Testis (tissue), 3 donors: ENCODE data around the gene LNP1. TPM values are rescaled to one million over a fixed set of nuclear protein-coding genes. Genes with fewer than 3 reads are reported as not detected.

ENCODE experiments used
- DNase-seq: peaks from one replicate; pipeline ENCODE4 v3.0.0-alpha.2; 2019
- H3K27ac ChIP-seq, 2 donors: fragments of 200-600 bp; sonication (generic); one replicate each; pipeline ENCODE4 v1.5.1; 2019
- H3K27me3 ChIP-seq: fragments of 200-600 bp; sonication (generic); one replicate; pipeline ENCODE4 v1.5.1; 2019
- H3K36me3 ChIP-seq: fragments of 200-600 bp; sonication (generic); one replicate; pipeline ENCODE4 v1.5.1; 2017; ENCODE audit warnings: low read depth; ENCODE audit errors: missing control alignments
- H3K4me1 ChIP-seq: fragments of 200-600 bp; sonication (generic); one replicate; pipeline ENCODE4 v1.5.1; 2019
- H3K4me3 ChIP-seq, 2 donors: fragments of 200-600 bp; sonication (generic); one replicate each; pipeline ENCODE4 v1.5.1; 2017 to 2019
- H3K9me3 ChIP-seq: fragments of 200-600 bp; sonication (generic); one replicate; pipeline ENCODE4 v1.5.1; 2017
- POLR2A ChIP-seq: fragments of 450-650 bp; IDR thresholded peaks from one replicate; pipeline ENCODE4 v1.6.1; 2017; ENCODE audit warnings: antibody characterized with exemption, mild to moderate bottlenecking, moderate library complexity
- WGBS, 2 donors: methylation state at CpG; one replicate each; pipeline ENCODE4 v1.1.5; 2018; 5-methylcytosine and 5-hydroxymethylcytosine counted together
- intact Hi-C: fragments of 100-400 bp; cut with DNase I; formaldehyde crosslinking; loops from one replicate; pipeline ENCODE4 v1.15.1; 2023; ENCODE audit warnings: low total_unique reads
- polyA plus RNA-seq: library from polyadenylated mRNA; stranded (reverse); fragments of 350-450 nt; fragmentation: Illumina TruSeq; extraction: RNeasy Lipid Tissue Mini Kit (QIAGEN cat#74804); gene quantifications from one replicate; pipeline ENCODE4 v1.2.3, GENCODE V29; 2014; ENCODE audit warnings: low read depth, low replicate concordance; ENCODE audit not compliant: insufficient read depth
- total RNA-seq, 2 donors: library from RNA; depleted of rRNA; stranded (reverse); fragments of >200 nt; gene quantifications; one replicate each; pipeline ENCODE4 v1.2.3, GENCODE V29; 2016
- TF ChIP-seq, protein P1 (sequence below), 3 experiments: fragments of 450-650 bp in 2 of 3; fragments of 200-600 bp in 1 of 3; sonication (generic) in 1 of 3; IDR thresholded peaks; one replicate each; pipeline ENCODE4 v1.5.1; 2016 to 2019; ENCODE audit warnings: antibody characterized with exemption in 3 of 3, mild to moderate bottlenecking in 2 of 3, moderate library complexity in 1 of 3

The LNP1 gene
- total and polyA plus RNA-seq, 3 donors from 2014 or later: 14.1 to 57.6 (median 20.9) TPM

DNA sequence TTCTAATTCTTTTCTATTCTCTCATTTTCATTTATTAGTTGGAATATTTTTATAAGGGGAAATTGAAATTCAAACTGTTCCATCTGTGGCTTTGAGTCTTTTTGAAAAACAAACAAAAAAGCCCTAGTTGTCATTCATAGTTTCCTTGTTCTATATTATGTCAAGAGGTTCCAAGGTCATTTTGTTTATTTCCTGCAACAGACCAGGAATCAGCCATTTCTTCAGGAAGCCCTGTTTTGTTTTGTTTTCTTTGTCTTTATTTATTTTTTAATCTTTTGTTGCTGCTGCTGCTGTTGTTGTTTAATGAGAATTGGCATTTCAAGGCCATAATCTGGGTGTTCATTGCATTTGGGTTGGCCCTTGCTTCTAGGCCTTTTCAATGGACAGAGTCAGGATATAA lies 14.8 kb downstream of the LNP1 start:
- Histone ChIP-seq H3K36me3 (no peaks in the 10 kb centered on the region), H3K27me3 (no peaks in the 10 kb centered on the region), H3K9me3 (no peaks in the 10 kb centered on the region), H3K4me3 (no peak overlapping the region), H3K27ac (no peak overlapping the region), H3K4me1 (no peaks in the 10 kb centered on the region)
- DNase-seq: no peak
- TF ChIP-seq, protein P1, sequence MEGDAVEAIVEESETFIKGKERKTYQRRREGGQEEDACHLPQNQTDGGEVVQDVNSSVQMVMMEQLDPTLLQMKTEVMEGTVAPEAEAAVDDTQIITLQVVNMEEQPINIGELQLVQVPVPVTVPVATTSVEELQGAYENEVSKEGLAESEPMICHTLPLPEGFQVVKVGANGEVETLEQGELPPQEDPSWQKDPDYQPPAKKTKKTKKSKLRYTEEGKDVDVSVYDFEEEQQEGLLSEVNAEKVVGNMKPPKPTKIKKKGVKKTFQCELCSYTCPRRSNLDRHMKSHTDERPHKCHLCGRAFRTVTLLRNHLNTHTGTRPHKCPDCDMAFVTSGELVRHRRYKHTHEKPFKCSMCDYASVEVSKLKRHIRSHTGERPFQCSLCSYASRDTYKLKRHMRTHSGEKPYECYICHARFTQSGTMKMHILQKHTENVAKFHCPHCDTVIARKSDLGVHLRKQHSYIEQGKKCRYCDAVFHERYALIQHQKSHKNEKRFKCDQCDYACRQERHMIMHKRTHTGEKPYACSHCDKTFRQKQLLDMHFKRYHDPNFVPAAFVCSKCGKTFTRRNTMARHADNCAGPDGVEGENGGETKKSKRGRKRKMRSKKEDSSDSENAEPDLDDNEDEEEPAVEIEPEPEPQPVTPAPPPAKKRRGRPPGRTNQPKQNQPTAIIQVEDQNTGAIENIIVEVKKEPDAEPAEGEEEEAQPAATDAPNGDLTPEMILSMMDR (IDR thresholded peaks at IDR 0.05): no peak
- no peak for TF ChIP-seq POLR2A
- intact Hi-C loops: no loop called here

DNA sequence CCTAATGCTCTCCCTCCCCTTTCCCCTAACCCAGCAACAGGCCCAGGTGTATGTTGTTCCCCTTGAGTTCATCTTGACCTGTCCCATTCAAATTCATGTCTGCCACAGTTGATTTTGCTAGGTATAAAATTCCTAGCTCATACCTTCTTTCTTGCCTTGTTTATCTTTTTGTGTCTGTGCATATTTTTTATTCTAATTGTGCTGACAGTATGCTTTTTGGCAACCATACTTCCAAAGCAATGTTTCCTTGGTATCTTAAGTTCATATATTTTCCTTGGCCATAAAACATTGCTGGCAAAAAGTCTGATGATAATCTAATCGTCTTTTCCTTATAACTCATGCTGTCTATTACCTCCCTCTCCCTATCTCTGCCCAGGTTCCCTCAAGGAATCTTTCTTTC lies 15.5 kb downstream of the LNP1 start:
- no peaks in the 10 kb centered on the region for H3K4me1 ChIP-seq
- WGBS, 2 donors: 58 to 67% methylated on average over 1 of the region's 1 CpG
- intact Hi-C loops: no loop called here

DNA sequence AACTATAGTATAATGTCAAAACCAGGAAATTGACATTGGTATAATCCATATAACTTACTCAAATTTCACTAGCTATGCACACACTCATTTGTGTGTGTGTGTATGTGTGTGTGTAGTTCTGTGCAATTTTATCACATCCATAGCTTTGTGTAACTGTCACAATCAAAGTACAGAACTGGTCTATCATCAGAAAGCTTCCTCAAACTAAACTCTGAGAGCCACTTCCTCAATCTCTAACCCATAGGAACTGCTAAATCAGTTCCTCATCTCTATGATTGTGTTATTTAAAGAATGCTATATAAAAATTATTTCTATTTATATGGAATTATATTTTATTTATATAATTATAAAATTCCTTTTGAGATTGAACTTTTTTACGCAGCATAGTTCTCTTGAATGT lies 18.1 kb downstream of the LNP1 start:
- Histone ChIP-seq H3K4me3 (no peak overlapping the region), H3K9me3 (no peaks in the 10 kb centered on the region), H3K27me3 (no peaks in the 10 kb centered on the region), H3K36me3 (no peaks in the 10 kb centered on the region), H3K27ac (no peak overlapping the region), H3K4me1 (no peaks in the 10 kb centered on the region)
- intact Hi-C loops: no loop called here
- no peak for DNase-seq
- 92 to 98% methylated on average over 1 of the region's 1 CpG for WGBS, 2 donors
- TF ChIP-seq, protein P1 (IDR thresholded peaks at IDR 0.05): no peak
- no peak for TF ChIP-seq POLR2A

More for the DNA sequence above, 15.5 kb downstream of the LNP1 start:
- DNase-seq: no peak
- Histone ChIP-seq H3K9me3 (no peaks in the 10 kb centered on the region), H3K27me3 (no peaks in the 10 kb centered on the region), H3K4me3 (no peak overlapping the region), H3K27ac (no peak overlapping the region), H3K36me3 (no peaks in the 10 kb centered on the region)
- no peak for TF ChIP-seq POLR2A
- TF ChIP-seq, protein P1 (IDR thresholded peaks at IDR 0.05): no peak

DNA sequence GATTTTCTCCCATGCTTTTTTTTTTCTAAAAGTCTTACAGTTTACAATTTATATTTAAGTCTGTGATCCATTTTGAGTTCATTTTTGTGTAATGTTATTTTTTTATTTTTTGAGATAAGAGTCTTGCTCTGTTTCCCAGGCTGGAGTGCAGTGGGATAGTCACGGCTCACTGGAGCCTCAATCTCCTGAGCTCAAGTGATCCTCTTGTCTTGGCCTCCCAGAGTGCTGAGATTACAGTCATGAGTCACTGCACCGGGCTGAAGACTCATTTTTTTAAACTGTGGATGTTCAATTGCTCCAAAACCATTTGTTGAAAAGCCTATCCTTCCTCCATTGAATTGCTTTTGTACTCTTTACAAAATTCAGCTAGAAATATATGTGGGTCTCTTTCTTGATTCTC lies 19.5 kb downstream of the LNP1 start:
- Histone ChIP-seq H3K4me3 (no peak overlapping the region), H3K9me3 (no peaks in the 10 kb centered on the region), H3K4me1 (no peaks in the 10 kb centered on the region), H3K27ac (no peak overlapping the region), H3K36me3 (no peaks in the 10 kb centered on the region), H3K27me3 (no peaks in the 10 kb centered on the region)
- WGBS, 2 donors: 96 to 100% methylated on average over 2 of the region's 2 CpGs
- TF ChIP-seq, protein P1 (IDR thresholded peaks at IDR 0.05): no peak
- no peak for TF ChIP-seq POLR2A
- intact Hi-C loops: no loop called here
- no peak for DNase-seq

DNA sequence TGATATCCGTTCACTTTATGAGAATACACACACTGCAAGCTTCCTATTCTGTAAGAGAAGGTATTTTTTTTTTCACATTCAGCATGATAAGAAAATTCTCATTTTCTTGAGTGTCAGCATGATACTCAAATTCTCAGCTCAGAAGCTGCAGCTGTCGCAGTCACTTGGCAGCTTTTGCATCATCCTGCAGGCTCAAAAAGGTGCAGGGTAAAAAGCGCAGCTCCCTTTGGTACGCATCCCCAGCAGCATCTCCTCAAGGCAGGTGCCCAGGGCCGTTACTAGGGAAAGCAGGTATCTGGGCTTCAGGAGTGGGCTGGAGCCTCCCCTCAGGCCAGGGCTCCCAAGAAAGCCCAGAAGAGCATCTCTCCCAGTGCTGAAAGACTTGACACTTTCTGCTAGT lies 22.3 kb downstream of the LNP1 start:
- H3K9me3 ChIP-seq: no peaks in the 10 kb centered on the region
- WGBS, 2 donors: 92 to 98% methylated on average over 5 of the region's 5 CpGs
- no peaks in the 10 kb centered on the region for H3K27me3 ChIP-seq
- intact Hi-C loops: no loop called here
- H3K4me3 ChIP-seq: no peak overlapping the region
- no peak overlapping the region for H3K27ac ChIP-seq
- no peaks in the 10 kb centered on the region for H3K36me3 ChIP-seq
- no peaks in the 10 kb centered on the region for H3K4me1 ChIP-seq
- TF ChIP-seq, protein P1 (IDR thresholded peaks at IDR 0.05): no peak
- no peak for TF ChIP-seq POLR2A
- DNase-seq: no peak
